GM23338 (cell line): ENCODE measurements around the gene ADAMTS14. TPM values are rescaled to one million over a fixed set of nuclear protein-coding genes. Genes with fewer than 3 reads are reported as not detected.

Experiments
- ATAC-seq: fragments of 200-7000 bp; cut with Tn5 transposase; 3 replicates; pipeline ENCODE4 v1.9.1; 2020
- DNase-seq: peaks from one replicate; pipeline ENCODE4 v3.0.0-alpha.2; 2015; ENCODE audit warnings: low spot score
- H2AFZ ChIP-seq: fragments of 200-600 bp; sonication (generic); 2 replicates; pipeline ENCODE4 v1.8.0; 2016; ENCODE audit warnings: antibody characterized with exemption, mild to moderate bottlenecking, moderate library complexity
- H3F3A ChIP-seq: fragments of 200-600 bp; sonication (generic); replicated peaks from 2 replicates; pipeline ENCODE4 v1.8.0; 2017; ENCODE audit warnings: antibody characterized with exemption, mixed run types, low read depth
- H3K27ac ChIP-seq: fragments of 200-600 bp; sonication (generic); 2 replicates; pipeline ENCODE4 v1.6.1; 2016; ENCODE audit warnings: low read depth
- H3K27me3 ChIP-seq: fragments of 200-600 bp; sonication (generic); 2 replicates; pipeline ENCODE4 v1.8.0; 2016; ENCODE audit warnings: mild to moderate bottlenecking, mixed run types, moderate library complexity; ENCODE audit not compliant: insufficient read depth
- H3K36me3 ChIP-seq: fragments of 200-600 bp; sonication (generic); 2 replicates; pipeline ENCODE4 v1.8.0; 2016; ENCODE audit warnings: mild to moderate bottlenecking; ENCODE audit not compliant: insufficient read depth
- H3K4me1 ChIP-seq: fragments of 200-600 bp; sonication (generic); 2 replicates; pipeline ENCODE4 v1.8.0; 2016; ENCODE audit warnings: mild to moderate bottlenecking, moderate library complexity; ENCODE audit not compliant: insufficient read depth
- H3K4me2 ChIP-seq: fragments of 200-600 bp; sonication (generic); 2 replicates; pipeline ENCODE4 v1.7.1; 2017; ENCODE audit warnings: mixed run types
- H3K4me3 ChIP-seq: fragments of 200-600 bp; sonication (generic); 2 replicates; pipeline ENCODE4 v1.6.1; 2016; ENCODE audit warnings: mixed run types
- H3K79me2 ChIP-seq: fragments of 200-600 bp; sonication (generic); replicated peaks from 2 replicates; pipeline ENCODE4 v1.8.0; 2017; ENCODE audit warnings: mild to moderate bottlenecking; ENCODE audit not compliant: insufficient read depth
- H3K9me2 ChIP-seq: fragments of 200-600 bp; sonication (generic); 2 replicates; pipeline ENCODE4 v1.8.0; 2017; ENCODE audit not compliant: insufficient read depth
- H4K20me1 ChIP-seq: fragments of 200-600 bp; sonication (generic); replicated peaks from 2 replicates; pipeline ENCODE4 v1.8.0; 2017; ENCODE audit warnings: mild to moderate bottlenecking; ENCODE audit not compliant: insufficient read depth
- H3K27ac Mint-ChIP-seq: 2 replicates; pipeline ENCODE4 v1.8.0; 2020; ENCODE audit warnings: inconsistent platforms, mild to moderate bottlenecking, moderate library complexity, mixed read lengths
- H3K27me3 Mint-ChIP-seq: 3 replicates; pipeline ENCODE4 v1.8.0; 2022; ENCODE audit warnings: low read depth, mild to moderate bottlenecking, moderate library complexity, mixed read lengths, inconsistent platforms; ENCODE audit not compliant: insufficient read depth, poor library complexity
- H3K36me3 Mint-ChIP-seq: 3 replicates; pipeline ENCODE4 v1.8.0; 2021; ENCODE audit warnings: low read depth, mild to moderate bottlenecking, inconsistent platforms, moderate library complexity, mixed read lengths
- H3K4me1 Mint-ChIP-seq: 3 replicates; pipeline ENCODE4 v1.8.0; 2020; ENCODE audit warnings: mild to moderate bottlenecking, inconsistent platforms, mixed read lengths
- H3K4me3 Mint-ChIP-seq: 3 replicates; pipeline ENCODE4 v1.8.0; 2021; ENCODE audit warnings: moderate library complexity, mild to moderate bottlenecking, inconsistent platforms, mixed read lengths
- H3K9me3 Mint-ChIP-seq: 3 replicates; pipeline ENCODE4 v1.8.0; 2020; ENCODE audit warnings: moderate library complexity, mild to moderate bottlenecking, inconsistent platforms, mixed read lengths
- CREB1 ChIP-seq: fragments of 250-450 bp; sonication (Bioruptor Pico); IDR thresholded peaks from 2 replicates; pipeline ENCODE4 v1.5.0; 2020; ENCODE audit warnings: low read depth, mild to moderate bottlenecking, moderate library complexity
- EZH2 ChIP-seq: fragments of 200-600 bp; sonication (generic); IDR thresholded peaks from one replicate; pipeline ENCODE4 v1.8.0; 2017; ENCODE audit warnings: antibody characterized with exemption, mild to moderate bottlenecking, low read depth; ENCODE audit not compliant: unreplicated experiment
- EZH2phosphoT487 ChIP-seq: fragments of 200-600 bp; sonication (generic); IDR thresholded peaks from one replicate; pipeline ENCODE4 v1.8.1; 2018; ENCODE audit warnings: antibody characterized with exemption; ENCODE audit not compliant: unreplicated experiment
- NANOG ChIP-seq: IDR thresholded peaks from 2 replicates; pipeline ENCODE4 v1.6.1; 2016; ENCODE audit warnings: antibody characterized with exemption, borderline replicate concordance
- POLR2AphosphoS5 ChIP-seq: IDR thresholded peaks from 2 replicates; pipeline ENCODE4 v1.6.1; 2016; ENCODE audit warnings: antibody characterized with exemption, low read depth
- STAT1 ChIP-seq: IDR thresholded peaks from one replicate; pipeline ENCODE4 v1.6.1; 2016; ENCODE audit warnings: antibody characterized with exemption; ENCODE audit not compliant: unreplicated experiment
- ZNF114 ChIP-seq: fragments of 250-450 bp; sonication (Bioruptor Pico); IDR thresholded peaks from 2 replicates; pipeline ENCODE4 v1.5.0; 2020; ENCODE audit warnings: mild to moderate bottlenecking, moderate library complexity
- ZNF331 ChIP-seq: fragments of 250-450 bp; sonication (Bioruptor Pico); IDR thresholded peaks from 2 replicates; pipeline ENCODE4 v1.5.0; 2020; ENCODE audit warnings: low read depth, mild to moderate bottlenecking, moderate library complexity
- polyA plus RNA-seq: library from polyadenylated mRNA; unstranded; fragments of >200 nt; fragmentation: Nextera tagmentation; extraction: Ambion mirVana; gene quantifications from 2 replicates; pipeline ENCODE4 v1.2.1, GENCODE V29; 2016
- total RNA-seq: library from RNA; depleted of rRNA; stranded (reverse); fragments of >200 nt; shearing (Covaris generic); gene quantifications from 2 replicates; pipeline ENCODE4 v1.2.3, GENCODE V29; 2014
- TF ChIP-seq, protein P1 (sequence below): IDR thresholded peaks from 2 replicates; pipeline ENCODE4 v1.6.1; 2016; ENCODE audit warnings: antibody characterized with exemption
- TF ChIP-seq, protein P2 (sequence below), 2 experiments: fragments of 200-600 bp in 1 of 2; sonication (generic) in 1 of 2; conservative IDR thresholded peaks; 2 replicates each; pipeline versions ENCODE4 v1.5.1 to v1.6.1; 2016 to 2017; ENCODE audit warnings: antibody characterized with exemption in 2 of 2, low read depth in 2 of 2, mild to moderate bottlenecking in 2 of 2, moderate library complexity in 1 of 2
- TF ChIP-seq, protein P3 (sequence below): fragments of 250-450 bp; sonication (Bioruptor Pico); IDR thresholded peaks from 2 replicates; pipeline ENCODE4 v1.5.0; 2020; ENCODE audit warnings: mild to moderate bottlenecking, moderate library complexity

ADAMTS14 gene
- total and polyA plus RNA-seq, 2 experiments from 2014 or later = 1.9 to 2.1 TPM

DNA sequence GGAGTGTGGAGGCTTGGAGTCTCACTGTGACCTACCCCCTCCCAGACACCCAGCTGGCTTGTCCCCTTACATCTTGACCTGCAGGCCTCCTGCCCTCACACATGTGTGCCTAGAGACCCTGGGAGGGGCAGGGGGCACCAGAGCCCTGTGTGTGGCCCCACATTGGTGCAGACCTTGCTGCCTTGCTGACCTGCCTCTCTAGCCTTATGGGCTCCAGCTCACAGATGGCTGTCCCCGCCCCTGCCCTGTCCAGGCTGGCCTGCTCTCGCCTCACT is 9.4 kb downstream of the ADAMTS14 start:
- H3K9me2 ChIP-seq = no peaks in the 10 kb centered on the region
- Mint-ChIP-seq H3K36me3 (peaks cover 7% of the 10 kb centered on the region; the same call in 1 of the 3 replicates), H3K4me1 (peaks cover 19% of the 10 kb centered on the region), H3K27me3 (peaks cover 4% of the 10 kb centered on the region), H3K9me3 (peaks cover 7% of the 10 kb centered on the region; the same call in 2 of the 3 replicates), H3K4me3 (no peak overlapping the region), H3K27ac (no peak overlapping the region)
- no peaks in the 10 kb centered on the region; the same call in 1 of the 2 replicates for H3K36me3 ChIP-seq
- H3K27ac ChIP-seq = no peak overlapping the region
- TF ChIP-seq EZH2phosphoT487 = no peak
- TF ChIP-seq POLR2AphosphoS5 = no peak
- TF ChIP-seq, protein P1, sequence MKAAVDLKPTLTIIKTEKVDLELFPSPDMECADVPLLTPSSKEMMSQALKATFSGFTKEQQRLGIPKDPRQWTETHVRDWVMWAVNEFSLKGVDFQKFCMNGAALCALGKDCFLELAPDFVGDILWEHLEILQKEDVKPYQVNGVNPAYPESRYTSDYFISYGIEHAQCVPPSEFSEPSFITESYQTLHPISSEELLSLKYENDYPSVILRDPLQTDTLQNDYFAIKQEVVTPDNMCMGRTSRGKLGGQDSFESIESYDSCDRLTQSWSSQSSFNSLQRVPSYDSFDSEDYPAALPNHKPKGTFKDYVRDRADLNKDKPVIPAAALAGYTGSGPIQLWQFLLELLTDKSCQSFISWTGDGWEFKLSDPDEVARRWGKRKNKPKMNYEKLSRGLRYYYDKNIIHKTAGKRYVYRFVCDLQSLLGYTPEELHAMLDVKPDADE = no peak
- TF ChIP-seq, protein P2, sequence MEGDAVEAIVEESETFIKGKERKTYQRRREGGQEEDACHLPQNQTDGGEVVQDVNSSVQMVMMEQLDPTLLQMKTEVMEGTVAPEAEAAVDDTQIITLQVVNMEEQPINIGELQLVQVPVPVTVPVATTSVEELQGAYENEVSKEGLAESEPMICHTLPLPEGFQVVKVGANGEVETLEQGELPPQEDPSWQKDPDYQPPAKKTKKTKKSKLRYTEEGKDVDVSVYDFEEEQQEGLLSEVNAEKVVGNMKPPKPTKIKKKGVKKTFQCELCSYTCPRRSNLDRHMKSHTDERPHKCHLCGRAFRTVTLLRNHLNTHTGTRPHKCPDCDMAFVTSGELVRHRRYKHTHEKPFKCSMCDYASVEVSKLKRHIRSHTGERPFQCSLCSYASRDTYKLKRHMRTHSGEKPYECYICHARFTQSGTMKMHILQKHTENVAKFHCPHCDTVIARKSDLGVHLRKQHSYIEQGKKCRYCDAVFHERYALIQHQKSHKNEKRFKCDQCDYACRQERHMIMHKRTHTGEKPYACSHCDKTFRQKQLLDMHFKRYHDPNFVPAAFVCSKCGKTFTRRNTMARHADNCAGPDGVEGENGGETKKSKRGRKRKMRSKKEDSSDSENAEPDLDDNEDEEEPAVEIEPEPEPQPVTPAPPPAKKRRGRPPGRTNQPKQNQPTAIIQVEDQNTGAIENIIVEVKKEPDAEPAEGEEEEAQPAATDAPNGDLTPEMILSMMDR (conservative IDR thresholded peaks at IDR 0.05; ENCODE audit: low read depth in 2 of 2) = no peak
- TF ChIP-seq CREB1 (CRISPR knock-in tag) = no peak
- TF ChIP-seq EZH2 = no peak
- TF ChIP-seq NANOG = no peak
- no peaks in the 10 kb centered on the region for H3K27me3 ChIP-seq
- H2AFZ ChIP-seq = no peak overlapping the region
- DNase-seq (no peak), ATAC-seq (no peak; the same call in 2 of the 3 replicates)
- no peaks in the 10 kb centered on the region for H3K4me1 ChIP-seq
- no peaks in the 10 kb centered on the region for H3F3A ChIP-seq
- no peak overlapping the region for H3K4me2 ChIP-seq
- H4K20me1 ChIP-seq = no peaks in the 10 kb centered on the region
- H3K79me2 ChIP-seq = no peaks in the 10 kb centered on the region
- no peak overlapping the region for H3K4me3 ChIP-seq

DNA sequence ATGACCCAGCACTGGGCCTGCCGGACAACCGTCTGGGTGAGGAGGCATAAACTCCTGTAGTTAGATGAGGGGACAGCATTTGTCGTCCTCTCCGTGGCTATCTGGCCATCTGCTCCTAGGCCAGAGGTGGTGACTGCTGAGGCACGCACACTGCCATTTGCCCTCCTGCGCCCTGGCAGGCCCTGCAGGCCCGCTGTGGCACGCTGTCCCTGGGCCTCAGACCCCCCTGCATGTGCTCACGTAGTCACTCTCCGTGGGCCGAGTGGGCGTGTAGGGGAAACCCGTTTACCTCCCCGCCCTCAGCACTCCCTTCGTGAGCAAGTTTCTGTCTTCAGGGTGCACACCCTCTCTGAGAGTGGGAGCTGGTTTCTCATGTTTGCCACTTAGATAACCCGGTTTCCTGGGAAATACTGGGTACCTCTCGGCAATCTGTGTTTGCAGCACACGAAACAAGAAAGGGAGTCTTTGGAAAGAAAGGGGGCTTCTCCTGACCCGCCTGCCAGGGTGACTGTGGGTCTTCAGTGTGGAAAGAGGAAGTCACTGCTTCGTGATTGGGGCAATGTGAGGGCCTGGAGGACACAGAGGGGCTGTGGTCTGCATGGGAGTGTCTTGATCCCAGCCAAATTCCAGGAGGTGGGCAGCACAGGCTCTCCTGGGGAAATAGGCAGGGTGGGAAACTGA is 10.8 kb downstream of the ADAMTS14 start:
- Mint-ChIP-seq H3K27me3 (peaks cover 4% of the 10 kb centered on the region), H3K9me3 (peaks cover 7% of the 10 kb centered on the region; the same call in 2 of the 3 replicates), H3K4me3 (no peak overlapping the region), H3K4me1 (peaks cover 19% of the 10 kb centered on the region), H3K36me3 (peaks cover 7% of the 10 kb centered on the region; the same call in 1 of the 3 replicates), H3K27ac (no peak overlapping the region)
- Histone ChIP-seq H3K36me3 (no peaks in the 10 kb centered on the region; the same call in 1 of the 2 replicates), H3K4me2 (no peak overlapping the region), H2AFZ (no peak overlapping the region), H3K4me1 (no peaks in the 10 kb centered on the region), H3K4me3 (no peak overlapping the region), H3K27ac (no peak overlapping the region), H3K79me2 (no peaks in the 10 kb centered on the region), H3F3A (no peaks in the 10 kb centered on the region), H3K9me2 (no peaks in the 10 kb centered on the region), H3K27me3 (no peaks in the 10 kb centered on the region), H4K20me1 (no peaks in the 10 kb centered on the region)
- DNase-seq (no peak), ATAC-seq (no peak)
- TF ChIP-seq EZH2 (no peak), CREB1 (CRISPR knock-in tag) (no peak), ZNF114 (CRISPR knock-in tag) (no peak), ZNF331 (no peak), STAT1 (no peak), EZH2phosphoT487 (no peak)
- TF ChIP-seq, protein P3, sequence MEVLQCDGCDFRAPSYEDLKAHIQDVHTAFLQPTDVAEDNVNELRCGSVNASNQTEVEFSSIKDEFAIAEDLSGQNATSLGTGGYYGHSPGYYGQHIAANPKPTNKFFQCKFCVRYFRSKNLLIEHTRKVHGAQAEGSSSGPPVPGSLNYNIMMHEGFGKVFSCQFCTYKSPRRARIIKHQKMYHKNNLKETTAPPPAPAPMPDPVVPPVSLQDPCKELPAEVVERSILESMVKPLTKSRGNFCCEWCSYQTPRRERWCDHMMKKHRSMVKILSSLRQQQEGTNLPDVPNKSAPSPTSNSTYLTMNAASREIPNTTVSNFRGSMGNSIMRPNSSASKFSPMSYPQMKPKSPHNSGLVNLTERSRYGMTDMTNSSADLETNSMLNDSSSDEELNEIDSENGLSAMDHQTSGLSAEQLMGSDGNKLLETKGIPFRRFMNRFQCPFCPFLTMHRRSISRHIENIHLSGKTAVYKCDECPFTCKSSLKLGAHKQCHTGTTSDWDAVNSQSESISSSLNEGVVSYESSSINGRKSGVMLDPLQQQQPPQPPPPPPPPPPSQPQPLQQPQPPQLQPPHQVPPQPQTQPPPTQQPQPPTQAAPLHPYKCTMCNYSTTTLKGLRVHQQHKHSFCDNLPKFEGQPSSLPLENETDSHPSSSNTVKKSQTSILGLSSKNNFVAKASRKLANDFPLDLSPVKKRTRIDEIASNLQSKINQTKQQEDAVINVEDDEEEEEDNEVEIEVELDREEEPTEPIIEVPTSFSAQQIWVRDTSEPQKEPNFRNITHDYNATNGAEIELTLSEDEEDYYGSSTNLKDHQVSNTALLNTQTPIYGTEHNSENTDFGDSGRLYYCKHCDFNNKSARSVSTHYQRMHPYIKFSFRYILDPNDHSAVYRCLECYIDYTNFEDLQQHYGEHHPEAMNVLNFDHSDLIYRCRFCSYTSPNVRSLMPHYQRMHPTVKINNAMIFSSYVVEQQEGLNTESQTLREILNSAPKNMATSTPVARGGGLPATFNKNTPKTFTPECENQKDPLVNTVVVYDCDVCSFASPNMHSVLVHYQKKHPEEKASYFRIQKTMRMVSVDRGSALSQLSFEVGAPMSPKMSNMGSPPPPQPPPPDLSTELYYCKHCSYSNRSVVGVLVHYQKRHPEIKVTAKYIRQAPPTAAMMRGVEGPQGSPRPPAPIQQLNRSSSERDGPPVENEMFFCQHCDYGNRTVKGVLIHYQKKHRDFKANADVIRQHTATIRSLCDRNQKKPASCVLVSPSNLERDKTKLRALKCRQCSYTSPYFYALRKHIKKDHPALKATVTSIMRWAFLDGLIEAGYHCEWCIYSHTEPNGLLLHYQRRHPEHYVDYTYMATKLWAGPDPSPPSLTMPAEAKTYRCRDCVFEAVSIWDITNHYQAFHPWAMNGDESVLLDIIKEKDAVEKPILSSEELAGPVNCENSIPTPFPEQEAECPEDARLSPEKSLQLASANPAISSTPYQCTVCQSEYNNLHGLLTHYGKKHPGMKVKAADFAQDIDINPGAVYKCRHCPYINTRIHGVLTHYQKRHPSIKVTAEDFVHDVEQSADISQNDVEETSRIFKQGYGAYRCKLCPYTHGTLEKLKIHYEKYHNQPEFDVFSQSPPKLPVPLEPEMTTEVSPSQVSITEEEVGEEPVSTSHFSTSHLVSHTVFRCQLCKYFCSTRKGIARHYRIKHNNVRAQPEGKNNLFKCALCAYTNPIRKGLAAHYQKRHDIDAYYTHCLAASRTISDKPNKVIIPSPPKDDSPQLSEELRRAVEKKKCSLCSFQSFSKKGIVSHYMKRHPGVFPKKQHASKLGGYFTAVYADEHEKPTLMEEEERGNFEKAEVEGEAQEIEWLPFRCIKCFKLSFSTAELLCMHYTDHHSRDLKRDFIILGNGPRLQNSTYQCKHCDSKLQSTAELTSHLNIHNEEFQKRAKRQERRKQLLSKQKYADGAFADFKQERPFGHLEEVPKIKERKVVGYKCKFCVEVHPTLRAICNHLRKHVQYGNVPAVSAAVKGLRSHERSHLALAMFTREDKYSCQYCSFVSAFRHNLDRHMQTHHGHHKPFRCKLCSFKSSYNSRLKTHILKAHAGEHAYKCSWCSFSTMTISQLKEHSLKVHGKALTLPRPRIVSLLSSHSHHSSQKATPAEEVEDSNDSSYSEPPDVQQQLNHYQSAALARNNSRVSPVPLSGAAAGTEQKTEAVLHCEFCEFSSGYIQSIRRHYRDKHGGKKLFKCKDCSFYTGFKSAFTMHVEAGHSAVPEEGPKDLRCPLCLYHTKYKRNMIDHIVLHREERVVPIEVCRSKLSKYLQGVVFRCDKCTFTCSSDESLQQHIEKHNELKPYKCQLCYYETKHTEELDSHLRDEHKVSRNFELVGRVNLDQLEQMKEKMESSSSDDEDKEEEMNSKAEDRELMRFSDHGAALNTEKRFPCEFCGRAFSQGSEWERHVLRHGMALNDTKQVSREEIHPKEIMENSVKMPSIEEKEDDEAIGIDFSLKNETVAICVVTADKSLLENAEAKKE (CRISPR knock-in tag) = no peak
